ENCODE measurements around the gene RAB3D.
"Not testable (repeated sequence)": the region's sequence is repeated elsewhere in the genome, so short reads cannot be mapped to it uniquely, and the experiment has no call there.

Gene RAB3D

GRCh38 chr19:11339254-11340098 lies at the start of gene RAB3D:
RAB3D (minus strand) TSS chr19:11339657; CDS start chr19:11337399, 2,258 bp downstream.
- DNase-seq (ENCODE audit: low read depth), result peak; percentile 47

- no peak for DNase-seq (ENCODE audit: low read depth)
Observed at GRCh38 chr19:11387162-11388034, 47.9 kb upstream of the RAB3D start.

- no peak for DNase-seq (ENCODE audit: low read depth)
Observed at GRCh38 chr19:11384778-11385129, 45.3 kb upstream of the RAB3D start.

GRCh38 chr19:11383706-11384048 lies 44.2 kb upstream of the RAB3D start:
- no peak for DNase-seq (ENCODE audit: low read depth)

- no peak for DNase-seq (ENCODE audit: low read depth)
Observed at GRCh38 chr19:11382898-11383705, 43.6 kb upstream of the RAB3D start.

GRCh38 chr19:11380653-11381537 lies 41.4 kb upstream of the RAB3D start:
- peak; percentile 71 for DNase-seq (ENCODE audit: low read depth)

GRCh38 chr19:11379857-11380350 lies 40.4 kb upstream of the RAB3D start:
- no peak for DNase-seq (ENCODE audit: low read depth)

GRCh38 chr19:11379269-11379845 lies 39.9 kb upstream of the RAB3D start:
- DNase-seq (ENCODE audit: low read depth), result not testable (repeated sequence)

GRCh38 chr19:11378319-11379189 lies 39.1 kb upstream of the RAB3D start:
- no peak for DNase-seq (ENCODE audit: low read depth)

- DNase-seq (ENCODE audit: low read depth), result no peak
Observed at GRCh38 chr19:11377756-11378155, 38.3 kb upstream of the RAB3D start.

- DNase-seq (ENCODE audit: low read depth), result peak; percentile 74
Observed at GRCh38 chr19:11377237-11377636, 37.8 kb upstream of the RAB3D start.

GRCh38 chr19:11375143-11375948 lies 35.9 kb upstream of the RAB3D start:
- DNase-seq (ENCODE audit: low read depth), result no peak

- DNase-seq (ENCODE audit: low read depth), result peak; percentile 99
Observed at GRCh38 chr19:11374433-11375142, 35.1 kb upstream of the RAB3D start, which contains the start of gene SWSAP1. SWSAP1 (plus strand) TSS chr19:11374666; CDS start chr19:11374681, 15 bp downstream.

GRCh38 chr19:11373885-11374432 lies 34.5 kb upstream of the RAB3D start:
- no peak for DNase-seq (ENCODE audit: low read depth)

- DNase-seq (ENCODE audit: low read depth), result no peak
Observed at GRCh38 chr19:11373166-11373884, 33.9 kb upstream of the RAB3D start.

- DNase-seq (ENCODE audit: low read depth), result no peak
Observed at GRCh38 chr19:11370744-11371143, 31.3 kb upstream of the RAB3D start.

GRCh38 chr19:11367528-11367927 lies 28.1 kb upstream of the RAB3D start:
- no peak for DNase-seq (ENCODE audit: low read depth)

Data from non-pigmented ciliary epithelial cell (primary cell).